ENCODE results near the gene TMEM31.

GRCh38 chrX:103699243-103699642 is 11.5 kb upstream of the TMEM31 start:
- TF ChIP-seq EZH2phosphoT487 (IDR thresholded peaks at IDR 0.05; ENCODE audit: insufficient read depth, low read depth) (no peak), EZH2 (IDR thresholded peaks at IDR 0.05; ENCODE audit: insufficient read depth, poor library complexity, severe bottlenecking) (no peak)

Measured in GM23248 (cell line).